Calu3 (cell line): ENCODE measurements around the gene CCDC24. TPM values are rescaled to one million over a fixed set of nuclear protein-coding genes. Genes with fewer than 3 reads are reported as not detected.

Experiments used
- BruUV-seq: library from RNA; stranded (reverse); fragments of 400-500 nt; replicated peaks from 2 replicates; lab custom pipeline; 2021; lab: Mats Ljungman, UMichigan
- CTCF ChIA-PET: fragments of 300-600 bp; sonication (Branson Sonifier 250); formaldehyde crosslinking; loops from one replicate; lab custom pipeline; 2022; ENCODE audit warnings: antibody characterized with exemption; lab: Charles Lee
- DNase-seq: peaks from one replicate; pipeline ENCODE4 v3.0.0; 2022
- H3K27ac Mint-ChIP-seq: one replicate; pipeline ENCODE4 v1.8.0; 2022; ENCODE audit warnings: mixed read lengths; ENCODE audit not compliant: unreplicated experiment
- H3K27me3 Mint-ChIP-seq: one replicate; pipeline ENCODE4 v1.8.0; 2022; ENCODE audit warnings: mixed read lengths; ENCODE audit not compliant: unreplicated experiment
- H3K36me3 Mint-ChIP-seq: one replicate; pipeline ENCODE4 v1.8.0; 2022; ENCODE audit warnings: mild to moderate bottlenecking, moderate library complexity, mixed read lengths; ENCODE audit not compliant: insufficient read depth, unreplicated experiment
- H3K4me1 Mint-ChIP-seq: one replicate; pipeline ENCODE4 v1.8.0; 2022; ENCODE audit warnings: mild to moderate bottlenecking, low read depth, mixed read lengths; ENCODE audit not compliant: unreplicated experiment
- H3K4me3 Mint-ChIP-seq: one replicate; pipeline ENCODE4 v1.8.0; 2022; ENCODE audit warnings: mild to moderate bottlenecking, low read depth, moderate library complexity, mixed read lengths; ENCODE audit not compliant: unreplicated experiment
- H3K9me3 Mint-ChIP-seq: one replicate; pipeline ENCODE4 v1.8.0; 2022; ENCODE audit warnings: low read depth, mixed read lengths; ENCODE audit not compliant: unreplicated experiment
- intact Hi-C: fragments of 100-400 bp; cut with micrococcal nuclease; formaldehyde crosslinking; loops from one replicate; pipeline ENCODE4 v1.10.0; 2022; ENCODE audit not compliant: unreplicated experiment
- total RNA-seq: library from RNA; stranded (reverse); gene quantifications from 2 replicates; pipeline ENCODE4 v1.2.3, GENCODE V29; 2022
- TF ChIP-seq, protein P1 (sequence below): fragments of 200-600 bp; IDR thresholded peaks from one replicate; pipeline ENCODE4 v1.8.0; 2022; ENCODE audit warnings: antibody characterized with exemption; ENCODE audit not compliant: unreplicated experiment

CCDC24 gene
- total RNA-seq, 1 experiment from 2014 or later: 19.7 TPM

DNA sequence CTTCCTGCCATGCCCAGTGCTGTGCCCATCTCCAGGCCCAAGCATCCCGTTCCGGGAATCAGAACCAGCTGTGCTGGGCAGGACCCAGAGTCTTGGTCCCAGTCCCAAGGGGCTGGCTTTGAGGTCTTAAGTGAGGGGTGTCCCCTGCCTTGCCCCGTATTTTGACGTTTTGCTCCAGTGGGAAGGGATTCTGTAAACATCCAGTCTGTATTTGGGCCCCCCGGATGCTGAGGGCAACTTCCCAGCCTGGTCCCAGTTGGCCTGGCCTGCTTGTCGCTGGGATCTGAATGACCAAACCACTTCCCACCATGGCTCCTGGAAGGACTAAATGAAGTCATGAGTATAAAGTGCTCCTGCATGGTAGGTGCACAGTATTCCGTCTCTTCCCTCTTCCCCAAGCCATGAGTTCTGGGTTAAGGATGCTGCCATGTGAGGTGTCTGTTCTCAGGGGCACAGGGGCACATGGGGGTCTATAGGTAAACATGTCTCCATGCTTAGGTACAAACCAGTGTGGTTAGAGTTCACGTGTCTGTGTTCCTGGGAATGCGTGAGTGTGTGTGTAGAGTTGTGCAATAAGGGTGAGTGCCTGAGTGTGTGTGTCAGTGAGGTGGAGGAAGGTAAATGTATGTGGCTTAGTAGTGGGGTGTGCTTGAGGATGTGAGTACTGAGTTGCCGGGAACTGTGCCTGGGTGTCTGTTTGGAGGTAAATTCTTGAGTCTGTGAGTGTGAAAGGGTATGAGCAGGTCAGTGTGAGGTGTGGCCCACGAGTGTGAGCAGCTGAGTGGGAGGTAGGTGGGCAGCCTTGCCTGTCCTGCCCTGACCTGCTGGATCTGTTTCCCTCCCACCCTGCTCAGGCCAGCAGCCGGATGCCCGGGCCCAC is 10.9 kb upstream of the CCDC24 start:
- CTCF ChIA-PET: interaction anchor here (0.8 kb wide), 1 partner anchor 45 kb away, joined by 3 read pairs; no protein-coding TSS in a partner anchor

GRCh38 chr1:43981135-43981491 is 10.3 kb upstream of the CCDC24 start:
- Mint-ChIP-seq H3K27me3 (no peaks in the 10 kb centered on the region), H3K36me3 (peaks cover 42% of the 10 kb centered on the region), H3K27ac (no peak overlapping the region), H3K4me3 (peak overlapping the region; percentile 76), H3K9me3 (no peaks in the 10 kb centered on the region), H3K4me1 (peaks cover 57% of the 10 kb centered on the region)
- intact Hi-C loops: no loop called here
- no peak for DNase-seq
- TF ChIP-seq, protein P1, sequence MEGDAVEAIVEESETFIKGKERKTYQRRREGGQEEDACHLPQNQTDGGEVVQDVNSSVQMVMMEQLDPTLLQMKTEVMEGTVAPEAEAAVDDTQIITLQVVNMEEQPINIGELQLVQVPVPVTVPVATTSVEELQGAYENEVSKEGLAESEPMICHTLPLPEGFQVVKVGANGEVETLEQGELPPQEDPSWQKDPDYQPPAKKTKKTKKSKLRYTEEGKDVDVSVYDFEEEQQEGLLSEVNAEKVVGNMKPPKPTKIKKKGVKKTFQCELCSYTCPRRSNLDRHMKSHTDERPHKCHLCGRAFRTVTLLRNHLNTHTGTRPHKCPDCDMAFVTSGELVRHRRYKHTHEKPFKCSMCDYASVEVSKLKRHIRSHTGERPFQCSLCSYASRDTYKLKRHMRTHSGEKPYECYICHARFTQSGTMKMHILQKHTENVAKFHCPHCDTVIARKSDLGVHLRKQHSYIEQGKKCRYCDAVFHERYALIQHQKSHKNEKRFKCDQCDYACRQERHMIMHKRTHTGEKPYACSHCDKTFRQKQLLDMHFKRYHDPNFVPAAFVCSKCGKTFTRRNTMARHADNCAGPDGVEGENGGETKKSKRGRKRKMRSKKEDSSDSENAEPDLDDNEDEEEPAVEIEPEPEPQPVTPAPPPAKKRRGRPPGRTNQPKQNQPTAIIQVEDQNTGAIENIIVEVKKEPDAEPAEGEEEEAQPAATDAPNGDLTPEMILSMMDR: no peak
- no TSS peak for BruUV-seq
- CTCF ChIA-PET: no interaction called here

More for the DNA sequence above, 10.9 kb upstream of the CCDC24 start:
- no TSS peak for BruUV-seq
- no peaks in the 10 kb centered on the region for H3K9me3 Mint-ChIP-seq
- peak overlapping the region; percentile 60 for H3K27ac Mint-ChIP-seq
- no peaks in the 10 kb centered on the region for H3K27me3 Mint-ChIP-seq
- intact Hi-C loops: no loop called here
- DNase-seq: no peak
- H3K4me1 Mint-ChIP-seq: peaks cover 55% of the 10 kb centered on the region
- peak overlapping the region; percentile 76 for H3K4me3 Mint-ChIP-seq
- TF ChIP-seq, protein P1: no peak
- H3K36me3 Mint-ChIP-seq: peaks cover 48% of the 10 kb centered on the region

DNA sequence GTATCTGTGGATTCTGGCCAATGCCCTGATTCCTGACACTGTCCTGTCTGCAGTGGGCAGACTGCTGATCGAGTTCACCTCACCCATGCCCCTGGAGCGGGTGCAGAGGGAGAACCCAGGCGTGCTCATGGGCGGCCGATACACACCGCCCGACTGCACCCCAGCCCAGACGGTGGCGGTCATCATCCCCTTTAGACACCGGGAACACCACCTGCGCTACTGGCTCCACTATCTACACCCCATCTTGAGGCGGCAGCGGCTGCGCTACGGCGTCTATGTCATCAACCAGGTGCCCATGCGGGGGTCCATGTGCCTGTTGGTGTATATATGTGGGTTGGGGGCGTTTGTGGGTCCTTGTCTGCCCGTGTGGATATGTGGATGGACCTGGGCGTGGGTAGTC is 9.8 kb upstream of the CCDC24 start:
- Mint-ChIP-seq H3K27me3 (no peaks in the 10 kb centered on the region), H3K36me3 (peaks cover 37% of the 10 kb centered on the region), H3K4me1 (peaks cover 57% of the 10 kb centered on the region), H3K27ac (no peak overlapping the region), H3K4me3 (no peak overlapping the region), H3K9me3 (no peaks in the 10 kb centered on the region)
- DNase-seq: no peak
- CTCF ChIA-PET: no interaction called here
- TF ChIP-seq, protein P1: no peak
- BruUV-seq: no TSS peak
- intact Hi-C loops: no loop called here

GRCh38 chr1:43982241-43982640 is 9.2 kb upstream of the CCDC24 start:
- no TSS peak for BruUV-seq
- Mint-ChIP-seq H3K9me3 (no peaks in the 10 kb centered on the region), H3K27ac (no peak overlapping the region)

More at GRCh38 chr1:43982241-43982640, 9.2 kb upstream of the CCDC24 start:
- CTCF ChIA-PET: no interaction called here
- Mint-ChIP-seq H3K4me1 (peaks cover 57% of the 10 kb centered on the region), H3K36me3 (peaks cover 32% of the 10 kb centered on the region), H3K4me3 (no peak overlapping the region), H3K27me3 (no peaks in the 10 kb centered on the region)
- DNase-seq: no peak
- TF ChIP-seq, protein P1: no peak
- intact Hi-C loops: no loop called here
